Posterior vena cava (tissue), 2 donors: Measurements from ENCODE around the gene KIF3B. TPM values are rescaled to one million over a fixed set of nuclear protein-coding genes. Genes with fewer than 3 reads are reported as not detected.
"Not testable (repeated sequence)": the region's sequence is repeated elsewhere in the genome, so short reads cannot be mapped to it uniquely, and the experiment has no call there.

Experiments used
- DNase-seq: peaks from one replicate; pipeline ENCODE4 v3.0.0-alpha.2; 2020; ENCODE audit warnings: low spot score
- intact Hi-C, 2 donors: fragments of 100-400 bp; cut with DNase I; formaldehyde crosslinking; loops; one replicate each; pipeline versions ENCODE4 v1.14.1 to v1.14.2; 2022 to 2023
- total RNA-seq, 2 donors: library from RNA; stranded (reverse); fragmentation: NEBNext Ultra II Directional; extraction: Animal tissue kit (Norgen Biotek cat#: 25700); gene quantifications; one replicate each; pipeline ENCODE4 v1.2.1, GENCODE V29; 2021
- donor health status: DM: yes; HTN: yes; CAD: no.
- donor health status: DM: yes; HTN: yes; CAD: no.

KIF3B gene
- total RNA-seq, 2 donors from 2014 or later, result 26.2 to 28.8 TPM

DNA sequence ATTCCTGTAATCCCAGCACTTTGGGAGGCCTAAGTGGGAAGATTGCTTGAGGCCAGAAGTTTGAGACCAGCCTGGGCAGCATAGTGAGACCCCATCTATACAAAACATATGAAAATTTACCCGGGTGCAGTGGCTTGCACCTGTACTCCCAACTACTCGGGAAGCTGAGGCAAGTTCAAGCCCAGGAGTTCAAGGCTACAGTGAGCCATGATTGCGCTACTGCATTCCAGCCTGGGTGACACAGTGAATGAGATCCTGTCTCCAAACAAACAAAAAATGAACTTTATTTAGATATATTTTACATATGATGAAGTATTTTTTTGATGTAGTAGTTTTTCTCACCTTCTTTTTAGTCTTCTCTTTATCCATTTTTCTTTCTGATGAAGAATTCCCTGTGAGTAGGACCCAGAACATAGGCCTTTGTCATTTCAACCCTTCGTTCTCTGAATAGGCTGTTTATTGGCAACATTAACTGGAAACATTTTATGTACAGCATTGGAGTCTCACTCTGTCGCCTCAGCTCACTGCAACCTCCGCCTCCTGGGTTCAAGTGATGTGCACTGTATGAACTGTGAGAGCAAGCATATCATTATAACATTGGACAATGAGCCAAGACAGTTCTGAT, 10.9 kb downstream of the KIF3B start:
- intact Hi-C loops, result loop anchor here in 1 of 2 donors (10.0 kb wide), 1 partner anchor 186 kb away; no protein-coding TSS in a partner anchor

DNA sequence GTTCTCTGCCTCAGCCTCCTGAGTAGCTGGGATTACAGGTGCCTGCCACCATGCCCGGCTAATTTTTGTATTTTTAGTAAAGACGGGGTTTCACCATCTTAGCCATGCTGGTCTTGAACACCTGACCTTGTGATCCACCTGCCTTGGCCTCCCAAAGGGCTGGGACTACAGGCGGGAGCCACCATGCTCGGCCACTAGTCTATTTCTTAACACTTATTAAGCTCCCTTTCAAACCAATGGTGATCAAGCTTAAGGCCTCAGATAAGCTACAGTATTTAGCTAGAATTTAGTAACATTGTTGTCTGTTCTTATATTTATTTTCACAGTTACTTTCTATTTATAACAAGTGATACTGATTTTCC, 11.8 kb downstream of the KIF3B start:
- intact Hi-C loops, result loop anchor here in 1 of 2 donors (10.0 kb wide), 1 partner anchor 186 kb away; no protein-coding TSS in a partner anchor
- not testable (repeated sequence) for DNase-seq

More for the DNA sequence above, 10.9 kb downstream of the KIF3B start:
- DNase-seq, result no peak

DNA sequence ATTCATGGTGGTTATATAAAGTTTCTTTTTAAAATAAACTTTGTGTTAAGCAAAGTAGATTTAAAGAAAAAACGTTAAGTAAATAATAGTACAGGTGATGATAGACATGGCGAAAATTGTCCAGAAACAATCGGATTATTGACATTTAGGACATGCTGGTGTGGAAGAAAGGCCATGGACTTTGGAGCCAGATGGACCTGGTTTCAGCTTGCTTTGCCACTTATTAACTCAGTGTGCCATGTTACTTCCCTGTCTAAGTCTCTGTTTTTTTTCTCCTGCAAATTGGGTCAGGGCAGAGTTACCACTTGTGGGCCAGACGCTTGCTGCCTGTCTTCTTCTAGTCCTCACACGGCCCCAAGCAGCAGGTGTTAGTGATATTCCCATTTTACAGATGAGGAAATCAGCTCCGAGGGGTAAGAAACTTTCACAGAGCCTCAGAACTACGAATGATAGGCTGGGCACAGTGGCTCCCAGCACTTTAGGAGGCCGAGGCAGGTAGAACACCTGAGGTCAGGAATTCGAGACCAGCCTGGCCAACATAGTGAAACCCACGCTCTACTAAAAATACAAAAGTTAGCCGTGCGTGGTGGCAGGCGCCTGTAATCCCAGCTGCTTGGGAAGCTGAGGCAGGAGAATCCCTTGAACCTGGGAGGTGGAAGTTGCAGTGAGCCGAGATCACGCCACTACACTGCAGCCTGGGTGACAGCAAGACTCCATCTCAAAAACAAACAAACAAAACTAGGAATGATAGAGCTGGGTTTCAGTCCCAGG, 12.4 kb downstream of the KIF3B start:
- intact Hi-C loops, result loop anchor here in 1 of 2 donors (10.0 kb wide), 1 partner anchor 185 kb away; no protein-coding TSS in a partner anchor

DNA sequence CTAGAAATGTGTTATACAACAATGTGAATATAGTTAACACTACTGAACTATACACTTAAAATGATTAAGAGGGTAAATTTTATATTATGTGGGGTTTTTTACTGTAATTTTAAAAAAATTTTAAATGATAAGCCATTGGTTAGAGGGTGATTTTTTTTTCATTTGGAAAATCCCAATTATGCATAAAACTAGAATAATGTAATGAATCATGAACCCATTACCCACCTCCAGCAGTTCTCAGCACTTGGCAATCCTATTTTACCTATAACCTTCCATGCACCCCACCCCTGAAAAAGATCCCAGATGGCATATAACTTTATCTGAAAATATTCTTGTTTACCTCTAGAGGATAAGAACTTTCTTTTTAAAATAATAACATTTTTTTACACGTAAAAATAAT, 13.7 kb downstream of the KIF3B start:
- no peak for DNase-seq
- intact Hi-C loops, result no loop called here

More for the DNA sequence above, 12.4 kb downstream of the KIF3B start:
- DNase-seq, result no peak

DNA sequence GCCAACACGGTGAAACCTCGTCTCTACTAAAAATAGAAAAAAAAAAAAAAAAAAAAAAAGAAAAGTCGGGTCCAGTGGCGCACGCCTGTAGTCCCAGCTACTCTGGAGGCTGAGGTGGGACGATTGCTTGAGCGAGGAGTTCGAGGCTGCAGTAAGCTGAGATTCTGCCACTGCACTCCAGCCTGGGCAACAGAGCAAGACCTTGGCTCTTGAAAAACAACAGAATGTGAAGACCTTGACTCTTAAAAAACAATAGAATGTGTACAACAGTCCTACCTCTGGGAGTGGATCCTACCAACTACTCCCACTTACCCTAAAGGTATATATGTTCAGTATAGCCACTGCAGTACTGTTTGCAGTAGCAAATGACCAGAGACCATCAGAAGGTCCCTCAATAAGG, 15.1 kb downstream of the KIF3B start:
- DNase-seq, result no peak
- intact Hi-C loops, result no loop called here

DNA sequence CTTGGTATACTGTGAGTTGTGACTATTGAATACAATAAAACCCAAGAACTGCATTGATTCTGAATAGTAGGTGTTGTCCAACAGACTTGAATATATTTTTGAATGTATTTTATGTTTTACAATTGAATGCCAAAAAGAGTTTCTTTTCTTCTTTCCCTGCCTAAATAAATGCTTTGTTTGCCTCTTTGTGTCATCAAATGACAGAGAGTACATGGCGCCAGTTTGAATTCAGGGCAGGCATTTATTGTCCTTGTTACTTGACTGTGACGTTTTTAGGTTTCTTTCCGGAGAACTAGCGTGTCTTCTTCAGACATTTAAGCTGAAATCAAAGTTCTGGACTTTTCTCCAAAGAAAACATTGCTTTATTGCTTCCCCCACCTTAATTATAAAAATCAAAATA, 16.6 kb downstream of the KIF3B start:
- intact Hi-C loops, result no loop called here

DNA sequence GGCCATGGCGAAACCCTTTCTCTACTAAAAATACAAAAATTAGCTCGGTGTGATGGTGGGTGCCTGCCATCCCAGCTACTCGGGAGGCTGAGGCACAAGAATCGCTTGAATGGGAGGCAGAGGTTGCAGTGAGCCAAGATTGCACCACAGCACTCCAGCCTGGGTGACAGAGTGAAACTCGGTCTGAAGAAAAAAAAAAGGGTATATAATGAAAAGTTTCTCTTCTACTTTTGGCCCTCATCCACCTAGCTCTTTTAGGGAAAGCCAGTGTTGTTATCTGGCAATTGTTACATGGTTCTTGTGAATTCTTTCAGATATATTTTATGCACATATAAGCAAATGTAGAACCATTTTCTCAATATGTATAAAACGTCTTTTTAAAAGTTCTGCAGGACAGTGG, 19.0 kb downstream of the KIF3B start:
- DNase-seq, result no peak
- intact Hi-C loops, result no loop called here

More for the DNA sequence above, 16.6 kb downstream of the KIF3B start:
- DNase-seq, result no peak

DNA sequence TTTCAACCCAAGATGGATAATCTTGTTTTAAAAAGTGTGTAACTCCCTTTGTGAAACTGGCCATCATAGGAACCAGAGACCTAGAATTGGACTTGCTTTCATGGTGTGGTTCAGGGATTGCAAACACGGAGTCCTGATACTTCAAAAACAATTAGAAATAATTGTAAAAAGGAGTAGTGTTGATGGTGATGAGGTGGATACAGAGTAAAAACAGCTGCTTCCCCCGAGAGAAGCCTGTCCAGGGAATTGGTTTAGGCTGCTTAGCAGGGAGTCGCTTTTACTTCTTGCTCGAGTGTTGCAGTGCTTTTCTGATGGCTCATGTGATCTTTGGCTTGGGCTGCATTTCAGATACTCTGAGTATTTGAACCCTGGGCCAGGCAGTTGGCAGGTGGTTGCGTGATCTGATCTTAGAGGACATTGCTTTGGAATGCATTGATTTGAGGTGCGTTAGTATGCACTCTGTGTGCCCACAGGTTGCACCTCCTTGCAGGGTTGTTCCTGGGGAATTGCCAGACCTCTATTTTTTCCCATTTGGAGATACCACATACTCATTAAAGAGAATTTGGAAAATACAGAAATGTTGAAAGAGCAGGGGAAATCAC, 19.5 kb downstream of the KIF3B start:
- intact Hi-C loops, result no loop called here
- DNase-seq, result no peak

DNA sequence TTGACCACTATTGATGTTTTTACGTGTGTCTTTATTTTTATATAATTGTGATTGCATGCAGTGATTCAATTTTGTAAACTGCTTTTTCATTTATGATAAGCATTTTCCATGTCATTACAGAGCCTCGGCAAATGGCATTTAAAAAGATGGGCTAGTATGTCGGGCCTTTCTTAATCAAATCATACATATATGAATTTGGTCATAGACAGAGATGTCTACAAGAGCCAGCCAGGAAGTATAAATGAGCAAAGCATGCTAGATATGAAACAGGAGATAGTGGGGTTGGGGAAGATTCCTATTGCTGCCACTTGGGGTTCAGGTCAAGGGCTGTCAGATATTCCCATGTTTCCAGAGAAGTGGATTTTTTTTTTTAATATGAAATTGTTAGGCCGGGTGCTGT, 20.0 kb downstream of the KIF3B start:
- no peak for DNase-seq
- intact Hi-C loops, result no loop called here

DNA sequence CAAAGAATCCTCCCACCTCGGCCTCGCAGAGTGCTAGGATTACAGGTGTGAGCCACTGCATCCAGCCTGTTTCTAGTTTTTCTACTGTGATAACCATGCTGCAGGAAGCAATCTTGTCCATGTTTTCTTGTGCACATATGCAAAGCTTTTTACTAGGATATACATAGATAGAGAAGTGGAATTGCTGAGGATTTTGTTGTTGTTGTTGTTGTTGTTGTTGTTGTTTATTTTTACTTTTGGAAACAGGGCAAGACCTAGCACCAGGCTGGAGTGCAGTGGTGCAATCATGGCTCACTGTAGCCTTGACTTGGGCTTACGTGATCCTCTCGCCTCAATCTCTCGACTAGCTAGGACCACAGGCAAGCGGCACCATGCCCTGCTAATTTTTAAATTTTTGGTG, 23.2 kb downstream of the KIF3B start:
- DNase-seq, result no peak
- intact Hi-C loops, result no loop called here

DNA sequence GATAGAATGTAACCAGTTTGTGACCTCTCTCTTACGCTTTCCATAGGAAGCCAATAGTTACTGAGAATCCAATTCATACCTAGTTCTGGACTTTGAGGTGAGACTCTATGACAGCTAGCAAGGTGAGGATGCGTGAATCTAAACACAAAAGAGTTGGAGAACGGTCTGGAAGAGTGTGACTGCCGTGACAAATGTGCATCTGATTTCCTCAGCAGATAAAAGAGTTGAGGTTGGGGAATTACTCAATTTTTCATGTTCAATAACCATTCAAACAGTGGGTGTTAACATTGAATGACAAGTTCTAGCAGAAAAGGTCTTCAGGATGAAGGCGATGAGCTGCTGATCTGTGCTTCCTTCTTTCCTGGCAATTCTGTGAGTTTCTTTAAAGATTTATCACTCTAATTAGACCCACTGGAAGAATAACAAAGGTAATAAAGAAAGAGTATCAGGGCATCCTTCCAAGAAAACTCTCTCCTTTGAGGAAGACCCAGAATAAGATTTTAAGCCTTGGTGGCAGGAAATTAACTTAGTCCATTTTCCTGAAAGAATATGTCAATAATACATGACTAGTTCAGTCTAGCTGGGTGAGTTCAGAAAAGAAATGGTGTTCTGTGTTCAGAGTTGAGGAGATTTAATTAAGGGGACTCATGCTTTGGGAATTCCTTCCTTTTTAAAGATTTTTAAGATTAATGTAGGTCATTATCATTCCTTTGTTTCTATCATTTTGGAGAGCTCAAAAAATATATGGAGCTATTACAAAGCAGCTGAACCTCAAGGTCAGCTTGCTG, 24.5 kb downstream of the KIF3B start:
- intact Hi-C loops, result no loop called here
- DNase-seq, result no peak

DNA sequence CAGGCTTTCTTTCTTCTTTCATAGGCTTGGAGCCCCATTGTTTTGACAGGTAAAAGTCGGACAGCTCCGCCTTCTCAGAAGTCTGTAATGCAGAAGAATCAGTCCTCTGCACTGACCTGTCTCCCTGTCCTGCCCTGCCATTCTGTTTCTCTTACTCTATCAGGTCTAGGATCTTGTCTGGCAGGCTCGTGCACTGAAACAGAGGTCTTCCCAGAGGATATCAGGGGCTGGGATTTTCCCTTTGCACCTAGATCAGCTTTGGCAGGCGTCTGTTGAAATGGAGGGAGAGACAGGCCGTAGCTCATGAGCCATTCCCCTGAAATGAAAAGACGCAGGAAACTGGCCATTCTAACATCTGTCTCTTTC, 25.0 kb downstream of the KIF3B start:
- intact Hi-C loops, result no loop called here
- DNase-seq, result no peak

DNA sequence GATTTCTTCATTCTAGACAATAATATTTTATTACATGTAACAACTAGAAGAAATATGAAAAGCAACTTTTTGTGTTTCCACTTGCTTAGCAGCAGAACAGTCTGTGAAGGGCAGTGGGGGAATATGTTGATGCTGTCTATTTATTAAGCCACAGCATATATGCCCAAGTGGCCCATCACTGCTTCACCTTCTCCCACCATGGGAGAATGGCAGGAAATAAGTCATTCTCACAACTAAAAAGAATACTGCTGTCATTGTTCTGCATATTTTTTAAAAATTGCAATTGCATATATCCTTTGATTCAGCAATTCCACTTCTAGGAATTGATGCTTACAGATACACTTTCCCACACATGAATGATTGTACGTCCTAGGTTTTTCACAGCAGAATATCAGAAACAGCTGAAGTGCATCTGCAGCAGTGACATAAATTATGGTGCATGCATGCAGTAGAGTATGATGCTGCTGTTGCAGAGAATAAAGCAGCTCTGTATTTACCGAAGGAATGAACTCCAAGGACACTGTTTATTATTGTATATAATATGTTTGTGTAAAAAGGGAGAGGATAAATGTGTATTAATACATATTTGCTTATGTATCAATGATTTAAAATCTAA, 26.8 kb downstream of the KIF3B start:
- DNase-seq, result no peak
- intact Hi-C loops, result no loop called here

DNA sequence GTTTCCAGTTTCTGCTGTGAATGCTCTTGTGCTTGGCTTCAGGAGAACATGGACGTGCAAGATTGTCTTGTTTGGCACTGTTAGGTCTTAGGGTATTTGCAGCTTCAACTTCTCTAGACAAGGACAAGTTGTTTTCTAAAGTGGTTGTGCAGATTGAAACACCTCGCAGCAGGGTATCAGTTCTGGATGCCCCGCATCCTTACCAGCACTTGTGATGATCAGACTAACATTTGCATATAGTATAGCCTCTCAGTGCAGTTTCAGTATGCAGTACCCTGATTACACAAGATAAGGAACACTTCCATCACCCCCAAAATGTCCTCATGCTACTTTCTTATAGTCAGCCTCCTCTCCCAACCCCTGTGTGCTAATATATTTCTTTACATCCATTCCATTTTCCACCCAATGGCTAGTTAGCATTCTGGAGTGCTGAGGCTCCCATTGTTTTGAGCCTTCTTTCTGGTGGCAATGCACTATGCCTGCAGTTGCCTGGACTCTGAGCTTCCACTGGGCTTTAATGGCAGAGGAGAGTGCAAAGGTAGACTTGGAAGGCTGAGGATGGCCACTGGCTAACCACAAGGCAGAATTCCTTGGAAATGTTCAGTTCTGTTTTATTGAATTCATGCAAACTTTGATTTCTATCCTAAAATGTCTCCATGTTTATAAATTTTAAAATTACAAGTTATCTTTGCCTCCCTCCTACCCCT, 35.4 kb downstream of the KIF3B start:
- DNase-seq, result no peak
- intact Hi-C loops, result no loop called here

DNA sequence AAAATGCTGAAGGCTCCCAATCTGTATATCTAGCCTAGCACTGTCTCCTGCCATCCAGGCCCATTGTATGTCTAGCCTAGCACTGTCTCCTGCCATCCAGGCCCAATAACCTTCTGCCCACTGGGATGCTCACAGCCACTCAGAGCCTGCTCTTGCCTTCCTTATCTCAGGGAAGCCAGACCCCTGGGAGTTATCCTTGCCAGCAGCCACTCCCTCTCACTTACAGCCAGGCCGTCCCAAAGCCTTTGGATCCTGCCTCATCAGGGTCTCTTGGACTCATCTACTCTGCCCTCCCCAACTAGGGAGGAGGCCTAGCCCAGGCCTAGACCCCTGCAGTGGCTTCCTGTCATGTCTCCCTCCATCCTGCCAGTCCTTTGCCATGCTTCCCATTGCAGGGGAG, 37.3 kb downstream of the KIF3B start:
- DNase-seq, result peak; percentile 74
- intact Hi-C loops, result no loop called here

DNA sequence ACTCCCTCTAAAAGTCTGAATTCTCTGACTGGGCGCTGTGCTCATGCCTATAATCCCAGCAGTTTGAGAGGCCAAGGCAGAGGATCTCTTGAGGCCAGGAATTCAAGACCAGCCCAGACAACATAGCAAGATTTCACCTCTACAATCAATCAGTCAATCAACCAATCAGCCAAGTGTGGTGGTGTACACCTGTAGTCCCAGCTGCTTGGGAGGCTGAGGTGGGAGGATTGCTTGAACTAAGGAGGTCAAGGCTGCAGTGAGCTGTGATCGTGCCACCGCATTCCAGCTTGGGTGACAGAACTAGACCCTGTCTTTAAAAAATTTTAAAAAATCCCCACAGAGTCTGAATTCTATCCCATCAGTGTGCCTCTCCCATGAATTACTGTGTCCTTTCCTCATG, 37.9 kb downstream of the KIF3B start:
- DNase-seq, result no peak
- intact Hi-C loops, result no loop called here

DNA sequence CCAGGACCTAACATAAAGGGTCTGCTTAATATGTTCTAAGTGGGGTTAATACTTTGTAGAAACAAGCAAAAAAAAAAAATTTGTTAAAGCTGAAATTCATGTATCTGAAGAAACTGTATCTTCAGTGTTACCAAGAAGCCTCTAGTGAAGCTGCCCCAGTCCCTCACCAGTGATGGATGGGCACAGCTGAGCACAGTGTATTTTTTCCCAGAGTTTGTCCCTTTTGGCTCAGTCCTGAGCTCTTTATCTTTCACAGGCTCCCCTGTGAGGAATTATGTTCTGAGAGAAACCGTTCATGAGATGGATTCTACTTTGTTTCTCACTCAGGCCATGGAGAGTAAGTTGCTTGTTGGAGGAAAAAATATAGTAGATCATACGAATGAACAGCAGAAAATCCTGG, 38.4 kb downstream of the KIF3B start:
- intact Hi-C loops, result no loop called here

DNA sequence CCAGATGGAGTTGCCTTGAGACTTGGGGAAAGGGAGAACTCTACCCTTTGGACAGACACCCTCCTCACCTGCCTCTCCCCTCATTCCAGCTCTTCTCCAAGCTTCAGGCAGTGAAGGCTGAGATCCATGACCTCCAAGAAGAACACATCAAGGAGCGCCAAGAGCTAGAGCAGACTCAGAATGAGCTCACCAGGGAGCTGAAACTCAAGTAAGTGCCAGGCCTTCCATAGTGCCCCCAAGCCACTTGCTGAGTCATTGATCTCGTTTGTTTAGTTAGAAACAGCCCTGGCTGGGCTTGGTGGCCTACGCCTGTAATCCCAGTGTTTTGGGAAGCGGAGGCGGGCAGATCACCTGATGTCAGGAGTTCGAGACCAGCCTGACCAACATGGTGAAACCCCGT, 39.2 kb downstream of the KIF3B start:
- intact Hi-C loops, result no loop called here
- DNase-seq, result no peak

More for the DNA sequence above, 38.4 kb downstream of the KIF3B start:
- DNase-seq, result no peak

DNA sequence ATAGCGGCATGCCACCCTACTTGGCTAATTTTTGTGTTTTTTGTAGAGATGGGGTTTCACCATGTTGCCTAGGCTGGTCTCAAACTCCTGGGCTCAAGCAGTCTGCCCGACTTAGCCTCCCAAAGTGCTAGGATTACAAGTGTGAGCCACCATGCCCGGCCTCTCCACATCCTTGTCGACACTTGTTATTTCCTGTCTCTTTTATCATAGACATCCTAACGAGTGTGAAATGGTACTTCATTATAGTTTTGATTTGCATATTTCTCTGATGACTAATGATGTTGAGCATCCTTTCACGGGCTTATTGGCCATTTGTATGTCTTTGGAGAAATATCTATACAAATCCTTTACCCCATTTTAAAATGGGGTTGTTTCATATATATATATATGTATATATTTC, 41.6 kb downstream of the KIF3B start:
- DNase-seq, result no peak
- intact Hi-C loops, result no loop called here
